Ovary (tissue), 3 donors: ENCODE data around the gene BRINP1.

ENCODE experiments used
- CTCF ChIP-seq, 3 donors: fragments of 450-650 bp in 2 of 3; fragments of 200-600 bp in 1 of 3; IDR thresholded peaks; one replicate each; pipeline versions ENCODE4 v1.5.1 to v1.8.0; 2016 to 2022; ENCODE audit warnings: antibody characterized with exemption in 3 of 3, mild to moderate bottlenecking in 1 of 3
- EP300 ChIP-seq: sonication (generic); formaldehyde crosslinking; IDR thresholded peaks from one replicate; pipeline ENCODE4 v1.6.1; 2017; ENCODE audit warnings: antibody characterized with exemption
- POLR2A ChIP-seq: fragments of 450-650 bp; IDR thresholded peaks from one replicate; pipeline ENCODE4 v1.6.1; 2017; ENCODE audit warnings: antibody characterized with exemption, mild to moderate bottlenecking, moderate library complexity
- donor health status: DM: no; HTN: no; CAD: no.

GRCh38 chr9:119257592-119257991 lies 111.6 kb downstream of the BRINP1 start:
- TF ChIP-seq CTCF (IDR thresholded peaks at IDR 0.05) (no peak), EP300 (no peak), POLR2A (no peak)
